Astrocyte (in vitro differentiated cells and primary cell): Measurements from ENCODE around the gene IL20RB. TPM values are rescaled to one million over a fixed set of nuclear protein-coding genes. Genes with fewer than 3 reads are reported as not detected.

Source experiments
- DNase-seq: peaks from one replicate; pipeline ENCODE4 v3.0.0-alpha.2; 2010; ENCODE audit warnings: low read depth
- FAIRE-seq: peaks from 2 replicates; lab custom pipeline; 2011; peaks lifted over from hg19 to GRCh38; lab: Jason Lieb, UNC
- H2AFZ ChIP-seq: 2 replicates; pipeline ENCODE4 v1.6.0; 2012; ENCODE audit warnings: low read depth, low read length, inconsistent platforms
- H3K27ac ChIP-seq: 2 replicates; pipeline ENCODE4 v1.5.1; 2011; ENCODE audit warnings: low read depth, low read length, inconsistent platforms
- H3K27me3 ChIP-seq: 2 replicates; pipeline ENCODE4 v1.6.0; 2011; ENCODE audit warnings: low read length, inconsistent platforms; ENCODE audit not compliant: insufficient read depth
- H3K36me3 ChIP-seq: 2 replicates; pipeline ENCODE4 v1.5.1; 2011; ENCODE audit warnings: low read length, inconsistent platforms; ENCODE audit not compliant: insufficient read depth
- H3K4me1 ChIP-seq: 2 replicates; pipeline ENCODE4 v1.5.1; 2011; ENCODE audit warnings: low read length, inconsistent platforms; ENCODE audit not compliant: insufficient read depth
- H3K4me2 ChIP-seq: 2 replicates; pipeline ENCODE4 v1.6.0; 2012; ENCODE audit warnings: low read length, inconsistent platforms
- H3K4me3 ChIP-seq: 2 replicates; pipeline ENCODE4 v1.5.1; 2011; ENCODE audit warnings: low read depth, mild to moderate bottlenecking, low read length, inconsistent platforms; ENCODE audit not compliant: insufficient read depth
- H3K79me2 ChIP-seq: 2 replicates; pipeline ENCODE4 v1.6.0; 2012; ENCODE audit warnings: mild to moderate bottlenecking, low read length, inconsistent platforms; ENCODE audit not compliant: insufficient read depth
- H3K9ac ChIP-seq: 2 replicates; pipeline ENCODE4 v1.6.0; 2012; ENCODE audit warnings: mild to moderate bottlenecking, low read length, inconsistent platforms
- H3K9me3 ChIP-seq: 2 replicates; pipeline ENCODE4 v1.5.1; 2012; ENCODE audit warnings: low read depth, mild to moderate bottlenecking, low read length, inconsistent platforms; ENCODE audit not compliant: insufficient read depth
- H4K20me1 ChIP-seq: 2 replicates; pipeline ENCODE4 v1.6.0; 2012; ENCODE audit warnings: low read length, inconsistent platforms; ENCODE audit not compliant: insufficient read depth
- H3K27ac Mint-ChIP-seq: one replicate; pipeline ENCODE4 v1.8.0; 2021; ENCODE audit warnings: mild to moderate bottlenecking, mixed read lengths; ENCODE audit not compliant: unreplicated experiment
- H3K27me3 Mint-ChIP-seq: one replicate; pipeline ENCODE4 v1.8.0; 2021; ENCODE audit warnings: low read depth, mixed read lengths; ENCODE audit not compliant: unreplicated experiment
- H3K36me3 Mint-ChIP-seq: one replicate; pipeline ENCODE4 v1.8.0; 2021; ENCODE audit warnings: low read depth, mixed read lengths; ENCODE audit not compliant: unreplicated experiment
- H3K4me1 Mint-ChIP-seq: one replicate; pipeline ENCODE4 v1.8.0; 2021; ENCODE audit warnings: low read depth, mixed read lengths; ENCODE audit not compliant: unreplicated experiment
- H3K4me3 Mint-ChIP-seq: one replicate; pipeline ENCODE4 v1.8.0; 2021; ENCODE audit warnings: mild to moderate bottlenecking, moderate library complexity, mixed read lengths; ENCODE audit not compliant: unreplicated experiment
- H3K9me3 Mint-ChIP-seq: one replicate; pipeline ENCODE4 v1.8.0; 2021; ENCODE audit warnings: mild to moderate bottlenecking, mixed read lengths; ENCODE audit not compliant: unreplicated experiment
- EZH2 ChIP-seq: IDR thresholded peaks from 2 replicates; pipeline ENCODE4 v1.6.1; 2012; ENCODE audit warnings: mild to moderate bottlenecking, low read length, inconsistent platforms; ENCODE audit not compliant: insufficient read depth
- total RNA-seq: library from RNA; stranded (reverse); gene quantifications from 2 replicates; pipeline ENCODE4 v1.2.1, GENCODE V29; 2021
- TF ChIP-seq, protein P1 (sequence below): IDR thresholded peaks from 2 replicates; pipeline ENCODE4 v1.5.1; 2011; ENCODE audit warnings: low read depth, mild to moderate bottlenecking, inconsistent platforms, low read length, moderate library complexity; ENCODE audit not compliant: insufficient read depth

The IL20RB gene
- total RNA-seq, 1 donor from 2014 or later: 22.0 TPM

DNA sequence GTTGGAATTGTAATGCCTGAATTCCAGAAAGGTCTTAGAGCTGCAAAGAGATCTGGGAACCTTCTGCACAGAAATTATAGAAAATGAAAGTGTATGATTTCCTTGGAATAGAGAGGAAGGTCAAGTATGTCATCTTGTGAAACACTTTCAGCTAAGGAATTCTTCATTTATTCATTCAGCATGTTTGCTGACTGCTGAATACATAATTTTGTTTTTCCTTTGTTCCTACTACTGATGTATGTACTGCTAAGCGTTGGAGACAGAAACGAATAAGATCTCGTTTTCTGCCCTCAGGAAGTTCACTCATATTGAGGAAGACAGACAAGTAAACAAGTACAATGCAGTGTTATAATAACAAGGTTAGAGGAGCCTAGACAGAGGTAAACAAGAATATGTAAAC lies 14.3 kb upstream of the IL20RB start:
- no peak overlapping the region for H3K4me2 ChIP-seq
- no peak for FAIRE-seq
- TF ChIP-seq EZH2: no peak
- TF ChIP-seq, protein P1, sequence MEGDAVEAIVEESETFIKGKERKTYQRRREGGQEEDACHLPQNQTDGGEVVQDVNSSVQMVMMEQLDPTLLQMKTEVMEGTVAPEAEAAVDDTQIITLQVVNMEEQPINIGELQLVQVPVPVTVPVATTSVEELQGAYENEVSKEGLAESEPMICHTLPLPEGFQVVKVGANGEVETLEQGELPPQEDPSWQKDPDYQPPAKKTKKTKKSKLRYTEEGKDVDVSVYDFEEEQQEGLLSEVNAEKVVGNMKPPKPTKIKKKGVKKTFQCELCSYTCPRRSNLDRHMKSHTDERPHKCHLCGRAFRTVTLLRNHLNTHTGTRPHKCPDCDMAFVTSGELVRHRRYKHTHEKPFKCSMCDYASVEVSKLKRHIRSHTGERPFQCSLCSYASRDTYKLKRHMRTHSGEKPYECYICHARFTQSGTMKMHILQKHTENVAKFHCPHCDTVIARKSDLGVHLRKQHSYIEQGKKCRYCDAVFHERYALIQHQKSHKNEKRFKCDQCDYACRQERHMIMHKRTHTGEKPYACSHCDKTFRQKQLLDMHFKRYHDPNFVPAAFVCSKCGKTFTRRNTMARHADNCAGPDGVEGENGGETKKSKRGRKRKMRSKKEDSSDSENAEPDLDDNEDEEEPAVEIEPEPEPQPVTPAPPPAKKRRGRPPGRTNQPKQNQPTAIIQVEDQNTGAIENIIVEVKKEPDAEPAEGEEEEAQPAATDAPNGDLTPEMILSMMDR: no peak

DNA sequence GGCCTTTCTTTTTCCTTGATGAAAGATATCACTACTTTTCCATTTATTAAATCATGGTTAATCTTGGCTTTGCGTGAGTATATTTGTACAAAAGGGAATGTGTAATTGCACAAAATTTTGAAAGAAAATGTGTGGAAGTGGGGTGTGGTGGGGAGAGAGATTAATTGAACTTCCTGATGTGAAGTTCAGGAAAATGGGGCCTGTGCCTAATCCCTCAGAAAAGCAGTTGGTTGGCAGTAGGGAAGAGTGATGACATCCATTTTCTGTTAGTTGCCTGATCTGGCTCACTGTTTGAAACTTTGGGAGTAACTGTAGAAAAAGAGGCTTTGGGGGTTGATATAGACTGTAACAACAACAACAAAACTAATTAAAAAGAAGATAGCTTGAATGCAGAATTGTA lies 10.8 kb upstream of the IL20RB start:
- H3K4me3 Mint-ChIP-seq: no peak overlapping the region
- Histone ChIP-seq H3K9me3 (no peaks in the 10 kb centered on the region), H2AFZ (no peak overlapping the region), H3K4me1 (no peaks in the 10 kb centered on the region), H3K27ac (no peak overlapping the region), H3K36me3 (peaks cover 7% of the 10 kb centered on the region), H3K4me2 (no peak overlapping the region), H3K4me3 (no peak overlapping the region), H3K79me2 (peaks cover 17% of the 10 kb centered on the region), H3K27me3 (no peaks in the 10 kb centered on the region), H4K20me1 (peaks cover 19% of the 10 kb centered on the region), H3K9ac (no peak overlapping the region)
- FAIRE-seq (no peak), DNase-seq (no peak)
- no peaks in the 10 kb centered on the region for H3K9me3 Mint-ChIP-seq
- H3K36me3 Mint-ChIP-seq: peaks cover 7% of the 10 kb centered on the region
- peaks cover 14% of the 10 kb centered on the region for H3K4me1 Mint-ChIP-seq
- TF ChIP-seq EZH2: no peak
- TF ChIP-seq, protein P1: no peak
- H3K27me3 Mint-ChIP-seq: no peaks in the 10 kb centered on the region
- H3K27ac Mint-ChIP-seq: no peak overlapping the region

More for the DNA sequence above, 14.3 kb upstream of the IL20RB start:
- Histone ChIP-seq H2AFZ (no peak overlapping the region), H3K27ac (no peak overlapping the region), H3K4me3 (no peak overlapping the region), H3K4me1 (no peaks in the 10 kb centered on the region), H4K20me1 (peaks cover 22% of the 10 kb centered on the region), H3K27me3 (no peaks in the 10 kb centered on the region), H3K79me2 (peaks cover 40% of the 10 kb centered on the region), H3K36me3 (peaks cover 7% of the 10 kb centered on the region), H3K9ac (no peak overlapping the region), H3K9me3 (no peaks in the 10 kb centered on the region)
- H3K27me3 Mint-ChIP-seq: no peaks in the 10 kb centered on the region
- H3K27ac Mint-ChIP-seq: no peak overlapping the region
- DNase-seq: no peak
- H3K4me1 Mint-ChIP-seq: peaks cover 23% of the 10 kb centered on the region
- no peaks in the 10 kb centered on the region for H3K9me3 Mint-ChIP-seq
- no peak overlapping the region for H3K4me3 Mint-ChIP-seq
- peaks cover 9% of the 10 kb centered on the region for H3K36me3 Mint-ChIP-seq

DNA sequence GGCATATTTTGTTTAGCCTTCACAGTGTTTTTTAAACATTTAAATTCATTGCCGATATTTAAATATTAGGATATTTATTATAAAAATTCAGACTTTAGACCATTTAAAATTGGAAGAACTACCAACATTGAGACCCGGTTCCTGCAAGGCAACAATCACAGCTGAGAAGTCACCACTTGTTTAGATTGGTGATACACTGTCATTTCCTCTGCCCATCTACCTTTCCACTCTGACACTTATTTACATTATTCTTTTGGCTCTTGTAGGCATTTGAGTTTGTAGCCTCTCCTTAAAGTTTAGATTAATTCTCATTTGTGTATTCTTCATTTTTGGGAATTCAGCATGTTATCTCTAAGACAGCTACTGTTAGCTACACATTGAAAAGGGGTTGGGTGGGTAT lies 10.3 kb upstream of the IL20RB start:
- Mint-ChIP-seq H3K27ac (no peak overlapping the region), H3K4me3 (no peak overlapping the region), H3K36me3 (peaks cover 7% of the 10 kb centered on the region), H3K9me3 (no peaks in the 10 kb centered on the region), H3K4me1 (peaks cover 14% of the 10 kb centered on the region), H3K27me3 (no peaks in the 10 kb centered on the region)
- Histone ChIP-seq H3K4me2 (no peak overlapping the region), H3K4me1 (no peaks in the 10 kb centered on the region), H3K27me3 (no peaks in the 10 kb centered on the region), H3K9me3 (no peaks in the 10 kb centered on the region), H4K20me1 (peaks cover 14% of the 10 kb centered on the region), H3K9ac (no peak overlapping the region), H3K36me3 (peaks cover 7% of the 10 kb centered on the region), H2AFZ (no peak overlapping the region), H3K4me3 (no peak overlapping the region), H3K27ac (no peak overlapping the region), H3K79me2 (peaks cover 17% of the 10 kb centered on the region)
- DNase-seq (no peak), FAIRE-seq (no peak)
- TF ChIP-seq, protein P1: no peak
- TF ChIP-seq EZH2: no peak
